DND-41 (cell line): ENCODE data around the gene TSHZ2.

Source experiments
- CTCF ChIP-seq: IDR thresholded peaks from 2 replicates; pipeline ENCODE4 v1.5.1; 2012; ENCODE audit warnings: borderline replicate concordance, low read length, moderate library complexity, mild to moderate bottlenecking; ENCODE audit not compliant: poor library complexity, severe bottlenecking; ENCODE audit errors: extremely low read depth
- EZH2 ChIP-seq: IDR thresholded peaks from 3 replicates; pipeline ENCODE4 v1.6.1; 2012; ENCODE audit warnings: borderline replicate concordance, low read depth, mild to moderate bottlenecking, moderate library complexity, low read length, inconsistent platforms; ENCODE audit not compliant: severe bottlenecking

GRCh38 chr20:53466279-53466678, 494.1 kb downstream of the TSHZ2 start:
- no peak for TF ChIP-seq EZH2
- TF ChIP-seq CTCF: no peak
